HG02852 (cell line): ENCODE measurements around the gene LPCAT1.
"Not testable (repeated sequence)": the region's sequence is repeated elsewhere in the genome, so short reads cannot be mapped to it uniquely, and the experiment has no call there.

Experiments used
- ATAC-seq: cut with Tn5 transposase; IDR thresholded peaks from one replicate; pipeline ENCODE4 v1.9.1; 2021; ENCODE audit warnings: mild to moderate bottlenecking, moderate library complexity; ENCODE audit not compliant: unreplicated experiment

LPCAT1 gene

DNA sequence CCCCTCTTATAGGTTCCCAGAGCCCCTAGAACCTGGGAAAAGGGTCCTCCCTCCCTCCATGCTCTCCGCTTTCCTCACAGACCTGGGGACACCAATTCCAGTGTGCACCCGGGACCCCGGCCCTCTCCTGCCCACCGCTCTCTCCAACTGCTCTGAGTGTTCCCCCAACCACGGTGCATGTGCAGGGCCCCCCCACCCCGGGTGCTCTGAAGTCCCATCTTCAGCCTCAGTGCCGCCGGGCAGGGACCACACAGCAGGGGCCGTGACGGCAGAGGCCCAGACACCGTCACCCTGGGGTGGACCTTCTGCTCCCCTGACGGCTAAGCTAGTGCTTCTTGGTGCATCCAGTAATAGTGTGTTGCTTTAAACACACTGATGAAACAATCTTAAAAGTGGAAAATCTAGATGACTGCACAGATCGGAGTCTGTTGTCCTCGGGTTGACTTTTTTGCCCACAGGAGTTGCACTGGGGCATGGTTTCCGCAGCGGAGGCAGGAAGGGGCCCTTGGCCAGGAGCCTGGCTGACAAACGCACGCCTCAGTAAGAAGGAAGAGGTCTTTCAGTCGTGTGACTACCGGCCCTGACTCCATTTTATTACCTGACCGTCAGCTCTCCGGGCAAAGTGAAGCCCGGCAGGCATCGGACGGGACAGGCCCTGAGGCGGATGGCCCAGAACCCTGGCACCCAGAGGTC is 42.3 kb downstream of the LPCAT1 start:
- no peak for ATAC-seq

DNA sequence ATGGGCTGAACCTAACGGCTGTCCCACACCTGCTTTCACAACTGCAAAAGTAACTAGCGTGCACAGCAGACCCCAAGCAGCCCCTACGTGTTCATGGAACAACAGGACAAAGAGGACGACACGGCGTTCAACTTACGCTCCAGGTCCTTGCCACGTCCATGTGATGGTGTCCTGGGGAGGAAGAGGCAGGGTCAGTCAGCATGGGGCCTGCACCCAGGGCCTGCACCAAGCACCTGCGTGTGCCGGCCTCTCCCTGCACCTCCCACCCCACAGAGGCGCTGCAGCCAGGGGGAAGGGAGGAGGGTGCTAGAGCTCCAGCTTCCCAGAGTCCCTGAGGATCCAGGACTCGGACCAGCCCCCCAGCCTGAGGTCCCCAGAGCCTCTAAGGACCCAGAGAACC is 43.0 kb downstream of the LPCAT1 start:
- ATAC-seq, result no peak

DNA sequence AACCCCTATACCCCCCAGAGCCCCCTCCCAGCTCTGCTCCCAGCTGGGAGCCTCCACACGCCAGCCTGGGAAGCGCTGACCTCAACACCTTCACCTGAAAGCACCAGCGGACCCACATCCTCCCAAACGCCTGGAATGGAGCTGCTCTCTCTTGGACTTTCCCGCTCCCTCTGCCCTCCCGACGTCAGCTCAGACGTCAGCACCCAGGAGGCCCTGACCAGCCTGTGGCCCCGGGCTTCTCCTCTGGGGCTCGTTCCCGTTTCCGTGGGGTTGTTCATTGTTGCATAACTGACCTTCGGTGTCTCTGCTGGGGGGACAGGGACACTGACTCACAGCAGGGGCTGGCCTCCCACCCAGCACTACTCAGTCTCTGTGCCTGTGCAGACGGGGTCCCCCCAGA is 43.5 kb downstream of the LPCAT1 start:
- ATAC-seq, result no peak

DNA sequence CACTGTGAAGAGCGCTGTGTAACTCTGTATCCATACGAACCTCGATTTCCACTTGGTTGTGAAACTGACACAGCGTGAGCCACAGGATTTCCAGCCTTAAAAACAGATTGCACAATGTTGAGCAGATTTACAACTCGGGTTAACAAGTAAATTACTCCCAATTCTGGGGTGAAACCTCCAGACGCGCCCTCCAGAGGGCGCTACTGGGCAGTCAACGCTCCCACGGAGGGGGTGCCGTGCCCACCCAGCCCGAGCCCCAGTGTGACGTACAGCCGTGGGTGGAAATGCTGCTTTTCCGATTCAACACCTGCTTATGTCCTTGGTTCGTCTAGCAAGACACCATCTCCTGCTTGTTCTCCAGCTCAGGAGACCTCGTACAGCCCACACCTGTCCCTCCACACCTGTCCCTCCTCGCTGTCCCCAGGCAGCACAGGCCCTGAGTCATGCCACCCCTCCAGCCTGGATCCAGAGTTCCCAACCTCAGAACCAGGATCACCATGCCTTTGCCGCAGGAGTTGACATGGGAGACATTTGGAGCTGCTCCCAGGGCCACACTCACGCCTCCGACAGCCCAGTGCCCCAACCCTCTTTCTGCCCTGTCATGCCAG is 44.1 kb downstream of the LPCAT1 start:
- no peak for ATAC-seq

DNA sequence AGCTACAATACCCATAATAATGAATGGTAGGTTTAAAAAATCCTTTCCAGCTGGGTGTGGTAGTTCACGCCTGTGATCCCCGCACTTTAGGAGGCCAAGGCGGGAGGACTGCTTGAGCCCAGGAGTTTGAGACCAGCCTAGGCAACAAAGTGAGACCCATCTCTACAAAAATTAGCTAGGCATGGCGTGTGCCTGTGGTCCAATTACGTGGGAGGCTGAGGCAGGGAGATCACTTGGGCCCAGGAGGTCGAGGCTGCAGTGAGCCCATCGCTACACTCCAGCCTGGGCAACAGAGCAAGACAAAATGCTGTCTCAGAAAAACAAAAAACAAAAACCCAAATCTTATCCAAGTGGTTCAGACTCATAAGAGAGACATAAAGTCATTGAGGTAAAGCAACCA is 44.7 kb downstream of the LPCAT1 start:
- no peak for ATAC-seq

DNA sequence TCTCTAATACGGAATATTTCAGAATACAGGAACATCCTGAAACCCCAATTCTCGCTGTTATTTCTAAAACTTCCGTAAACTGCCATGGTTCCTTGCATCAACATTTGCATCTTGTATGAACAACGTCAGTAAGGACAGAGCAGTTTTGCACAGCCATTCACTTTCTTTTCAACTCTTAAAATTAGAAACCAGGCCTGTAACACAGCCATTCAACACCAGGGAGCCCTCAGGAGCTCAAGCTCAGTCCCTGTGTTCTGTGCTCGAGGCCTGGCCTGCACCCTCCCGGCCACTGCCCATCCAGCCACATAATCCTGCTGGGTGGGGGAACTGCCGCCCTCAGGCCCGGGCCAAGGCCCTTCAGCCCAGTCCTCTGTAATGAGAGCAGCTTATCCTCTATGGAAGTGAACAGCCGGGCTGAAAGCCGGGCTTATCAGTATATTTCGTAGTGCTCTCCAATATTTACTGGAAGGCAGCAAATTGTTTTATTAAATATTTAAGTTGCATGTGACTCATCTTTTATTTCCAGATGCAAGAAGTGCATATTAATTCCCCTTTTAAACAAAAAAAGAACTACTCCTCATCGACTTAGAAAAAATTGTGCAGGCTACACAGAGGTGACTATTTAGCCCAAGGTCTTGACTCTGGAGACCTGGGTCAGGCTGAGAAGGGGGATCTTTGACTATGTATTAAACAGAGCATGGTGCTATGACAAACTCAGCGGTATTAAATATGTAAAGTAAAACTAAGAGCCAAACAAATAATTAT is 45.3 kb downstream of the LPCAT1 start:
- ATAC-seq, result no peak

DNA sequence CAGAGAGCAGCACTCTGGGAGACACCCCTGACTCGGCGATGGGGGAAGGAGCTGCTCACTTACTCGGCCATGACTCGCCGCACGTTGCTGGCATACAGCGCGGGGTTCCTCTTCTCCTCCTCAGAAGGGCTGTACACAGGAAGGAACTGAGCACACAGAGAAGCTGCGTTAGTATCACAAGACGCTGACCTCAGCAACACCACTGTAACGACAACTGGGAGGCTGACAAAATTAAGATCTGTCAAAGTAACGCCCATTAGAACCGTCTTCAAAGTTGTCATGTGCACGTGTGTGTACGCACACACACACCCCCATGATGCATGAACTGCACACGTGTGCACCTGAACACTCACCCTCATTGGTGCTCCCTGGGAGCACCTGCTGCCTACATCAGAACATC is 46.4 kb downstream of the LPCAT1 start:
- no peak for ATAC-seq

DNA sequence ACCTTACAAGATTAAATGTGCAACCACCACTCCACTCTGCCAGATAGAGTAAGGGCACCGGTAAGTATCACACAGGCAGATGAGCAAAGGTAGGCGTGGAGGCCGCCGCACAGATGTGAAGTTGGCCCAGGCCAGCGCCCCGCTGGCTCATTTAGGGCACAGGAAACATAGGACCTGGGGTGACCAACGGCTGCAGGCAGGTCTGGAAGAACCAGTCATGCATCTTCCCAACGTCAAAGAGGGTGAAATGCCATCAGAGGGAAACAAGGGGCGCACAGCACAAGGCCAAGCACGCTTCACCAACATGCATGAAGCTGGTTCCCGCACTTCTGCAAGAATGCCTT is 46.8 kb downstream of the LPCAT1 start:
- no peak for ATAC-seq

DNA sequence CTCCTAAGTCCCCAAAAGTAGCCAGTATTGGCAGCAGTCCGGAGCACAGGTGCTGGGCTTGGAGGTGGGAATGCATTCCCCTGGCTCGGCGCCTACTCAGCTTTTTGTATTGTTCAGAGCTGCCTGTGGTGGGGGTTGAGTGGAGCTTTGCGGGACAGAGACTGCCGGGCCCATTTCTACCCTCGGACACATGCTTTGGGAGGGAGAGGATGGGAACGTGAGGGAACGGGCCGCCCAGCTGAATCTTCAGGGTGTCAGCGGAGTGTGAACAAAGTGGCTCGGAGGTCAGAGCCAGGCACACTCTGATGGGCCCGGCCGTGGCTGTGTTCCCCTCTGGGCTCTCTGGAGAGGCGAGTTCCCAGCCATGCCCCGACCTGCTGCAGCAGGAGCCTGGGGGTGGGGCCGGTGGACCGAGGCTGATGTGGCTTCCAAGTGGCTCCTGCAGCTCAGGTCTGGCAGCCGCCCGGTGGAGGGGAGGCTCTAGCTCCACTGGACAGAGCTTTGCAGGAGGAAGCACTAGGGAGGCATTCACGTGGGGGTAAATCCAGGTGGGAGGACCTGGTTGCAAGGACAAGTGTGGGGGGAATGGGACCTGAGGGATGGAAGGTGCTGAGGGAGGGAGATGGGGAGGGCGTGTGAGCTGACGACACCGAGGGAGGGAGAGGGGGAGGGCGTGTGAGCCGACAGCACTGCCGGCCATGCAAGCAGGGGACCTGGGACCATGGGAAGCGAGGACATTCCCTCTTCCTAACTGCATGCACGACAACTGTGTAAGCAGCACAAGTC is 47.4 kb downstream of the LPCAT1 start:
- ATAC-seq, result no peak

DNA sequence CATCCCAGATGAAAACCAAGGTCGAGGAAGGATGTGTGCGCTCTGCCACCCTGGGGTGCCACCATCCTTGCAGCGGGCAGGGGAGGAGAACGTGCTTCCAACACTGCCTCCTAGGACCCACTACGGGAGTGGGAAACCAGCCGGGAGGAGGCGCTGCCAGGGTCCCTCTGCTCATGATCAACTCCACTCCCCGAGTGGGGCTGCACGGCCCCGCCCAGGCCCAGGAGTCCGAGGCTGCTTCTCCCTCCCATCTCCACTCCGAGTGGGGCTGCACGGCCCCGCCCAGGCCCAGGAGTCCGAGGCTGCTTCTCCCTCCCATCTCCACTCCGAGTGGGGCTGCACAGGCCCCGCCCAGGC is 48.2 kb downstream of the LPCAT1 start:
- ATAC-seq, result not testable (repeated sequence)

DNA sequence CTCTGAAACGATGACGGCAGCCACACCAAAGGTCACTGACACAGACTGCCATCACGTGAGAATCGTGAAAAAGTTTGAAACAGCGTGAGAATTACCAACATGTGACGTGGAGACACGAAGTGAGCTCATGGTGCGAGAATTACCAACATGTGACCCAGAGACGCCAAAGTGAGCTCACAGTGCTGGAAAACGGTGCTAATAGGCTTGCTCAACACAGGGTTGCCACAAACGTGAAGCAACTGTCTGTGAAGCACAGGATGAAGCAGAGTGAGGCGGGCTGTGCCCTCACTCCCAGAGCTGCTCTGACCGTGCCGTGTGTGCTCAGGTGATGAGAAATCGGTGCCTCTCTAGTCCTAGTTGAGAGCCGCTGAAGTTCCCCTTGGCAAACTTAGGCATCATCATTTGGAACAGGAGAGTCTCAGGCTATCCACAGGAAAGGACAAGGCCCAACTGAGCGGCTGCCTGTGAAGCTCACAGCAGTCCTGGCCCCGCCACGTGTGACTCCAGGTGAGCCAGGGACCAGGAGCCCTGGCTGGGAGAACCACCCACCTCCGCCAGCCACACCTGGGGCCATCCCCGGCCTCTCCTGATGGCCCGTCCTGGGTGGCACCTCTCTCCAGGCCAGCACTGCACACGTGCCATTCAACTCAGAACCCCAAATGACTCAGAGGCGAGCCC is 48.8 kb downstream of the LPCAT1 start:
- ATAC-seq, result no peak

DNA sequence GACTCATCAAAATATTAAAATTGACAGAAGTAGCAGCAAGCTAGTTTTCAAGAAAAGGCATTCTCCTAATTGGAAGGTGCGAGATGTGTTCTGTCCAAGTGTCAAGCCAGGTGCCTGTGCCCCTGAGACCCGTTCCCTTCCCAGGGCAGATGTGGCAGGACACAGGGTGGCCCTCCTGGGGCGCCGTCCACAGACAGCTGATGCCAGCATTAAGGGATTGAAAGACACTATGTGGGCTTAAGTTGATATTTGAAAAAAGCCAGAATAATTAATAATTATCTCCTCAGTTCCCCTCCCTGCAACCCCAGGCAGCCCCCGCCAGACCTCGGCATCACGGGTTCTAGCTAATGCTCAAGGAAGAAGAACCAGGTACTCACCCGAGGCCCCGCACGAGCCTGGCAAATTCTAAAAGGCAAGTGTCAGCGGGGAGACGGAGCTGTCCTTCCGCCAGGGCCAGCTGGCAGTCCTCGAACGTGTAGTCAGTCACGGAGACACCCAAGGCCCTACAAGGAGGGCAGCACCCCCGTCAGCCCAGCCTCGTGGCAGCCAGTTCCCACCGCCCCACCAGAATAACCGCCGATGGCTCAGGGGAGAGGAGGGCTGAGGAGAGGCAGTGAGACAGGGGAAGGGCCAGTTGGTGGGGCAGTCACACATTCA is 49.4 kb downstream of the LPCAT1 start:
- ATAC-seq, result no peak

DNA sequence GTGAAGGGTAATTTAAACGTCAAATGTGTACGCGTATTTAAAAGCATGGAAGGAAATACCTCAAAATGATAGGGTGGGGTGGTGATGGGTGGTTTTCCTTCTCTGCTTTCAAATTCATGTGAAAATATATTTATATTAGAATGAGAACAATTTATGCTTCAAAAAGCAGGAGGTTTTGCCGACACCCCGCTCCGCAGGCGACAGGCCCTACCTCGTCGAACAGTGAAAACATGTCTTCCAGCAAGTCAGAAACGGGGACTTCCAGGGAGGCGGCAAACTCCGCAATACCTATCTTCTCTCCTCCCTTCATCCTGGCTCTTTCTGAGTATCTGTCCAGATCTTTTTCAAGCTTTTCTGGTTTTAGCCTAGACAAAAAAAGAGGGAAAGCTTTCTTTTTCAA is 50.0 kb downstream of the LPCAT1 start:
- ATAC-seq, result no peak

DNA sequence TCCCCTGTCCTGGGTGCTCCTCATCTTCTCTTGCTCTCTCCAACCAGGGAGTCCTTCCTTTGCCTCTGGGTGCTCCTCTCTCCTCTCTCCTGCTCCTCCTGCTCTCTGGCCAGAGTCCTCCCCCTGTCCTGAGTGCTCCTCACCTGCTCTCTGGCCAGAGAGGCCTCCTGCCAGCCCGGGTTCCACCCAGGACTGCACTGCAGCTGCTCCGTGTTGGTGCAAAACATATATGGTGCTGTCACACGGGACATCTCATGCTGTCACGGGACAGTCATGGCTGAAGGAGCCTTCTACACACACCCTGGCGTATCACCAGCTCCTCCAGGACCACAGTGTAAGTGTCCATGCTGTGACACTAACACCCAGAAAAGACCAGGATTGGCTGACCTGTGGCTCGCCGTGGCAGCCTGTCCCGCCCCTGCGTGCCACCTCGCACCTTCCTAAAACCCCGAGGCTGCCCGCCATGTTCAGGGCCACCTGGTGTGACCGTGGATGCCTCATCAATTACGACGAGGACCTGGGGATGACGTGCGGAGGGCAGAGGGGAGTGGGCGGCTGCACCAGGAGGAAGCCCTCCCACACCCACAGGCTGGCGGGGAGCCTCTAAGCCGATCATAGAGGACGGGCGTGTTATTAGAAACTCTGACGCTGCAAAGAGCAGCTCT is 50.7 kb downstream of the LPCAT1 start:
- ATAC-seq, result no peak

DNA sequence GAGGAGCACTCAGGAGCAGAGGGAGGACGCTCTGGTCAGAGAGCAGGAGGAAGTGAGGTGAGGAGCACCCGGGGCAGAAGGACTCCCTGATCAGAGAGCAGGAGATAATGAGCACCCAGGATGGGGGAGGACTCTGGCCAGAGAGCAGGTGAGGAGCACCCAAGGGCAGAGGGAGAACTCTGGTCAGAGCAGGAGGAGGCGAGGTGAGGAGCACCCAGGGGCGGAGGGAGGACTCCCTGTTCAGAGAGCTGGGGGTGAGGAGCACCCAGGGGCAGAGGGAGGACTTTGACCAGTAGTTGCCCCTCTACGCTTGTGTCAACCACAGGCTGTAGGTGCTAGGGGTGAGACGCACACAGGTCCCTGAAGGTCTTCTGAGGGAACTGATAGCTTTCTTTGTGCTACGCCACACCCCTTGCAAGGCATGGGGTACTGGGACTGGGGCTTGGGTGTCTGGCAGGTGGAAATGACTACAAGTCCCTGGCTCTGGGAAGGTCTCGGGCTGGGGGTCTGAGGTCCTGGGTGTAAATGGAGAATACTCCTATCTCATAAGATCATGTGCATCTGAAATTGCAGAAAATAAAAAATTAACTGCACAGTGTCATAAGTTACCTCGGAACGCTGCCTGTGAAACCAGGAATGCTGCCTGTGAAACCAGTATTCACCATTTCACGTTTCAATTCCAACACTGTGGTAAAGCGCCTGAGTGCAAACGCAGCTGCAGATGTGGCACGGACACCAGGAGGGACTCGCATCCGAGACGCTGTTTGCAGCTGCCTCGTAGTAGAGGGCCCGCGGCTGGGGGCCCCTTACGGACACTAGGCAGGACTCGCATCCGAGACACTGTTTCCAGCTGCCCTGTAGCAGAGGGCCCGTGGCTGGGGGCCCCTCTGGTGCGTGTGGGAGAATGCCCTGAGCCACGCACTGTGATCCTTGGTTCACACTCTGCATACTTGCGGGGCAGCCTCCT is 51.5 kb downstream of the LPCAT1 start:
- ATAC-seq, result no peak

DNA sequence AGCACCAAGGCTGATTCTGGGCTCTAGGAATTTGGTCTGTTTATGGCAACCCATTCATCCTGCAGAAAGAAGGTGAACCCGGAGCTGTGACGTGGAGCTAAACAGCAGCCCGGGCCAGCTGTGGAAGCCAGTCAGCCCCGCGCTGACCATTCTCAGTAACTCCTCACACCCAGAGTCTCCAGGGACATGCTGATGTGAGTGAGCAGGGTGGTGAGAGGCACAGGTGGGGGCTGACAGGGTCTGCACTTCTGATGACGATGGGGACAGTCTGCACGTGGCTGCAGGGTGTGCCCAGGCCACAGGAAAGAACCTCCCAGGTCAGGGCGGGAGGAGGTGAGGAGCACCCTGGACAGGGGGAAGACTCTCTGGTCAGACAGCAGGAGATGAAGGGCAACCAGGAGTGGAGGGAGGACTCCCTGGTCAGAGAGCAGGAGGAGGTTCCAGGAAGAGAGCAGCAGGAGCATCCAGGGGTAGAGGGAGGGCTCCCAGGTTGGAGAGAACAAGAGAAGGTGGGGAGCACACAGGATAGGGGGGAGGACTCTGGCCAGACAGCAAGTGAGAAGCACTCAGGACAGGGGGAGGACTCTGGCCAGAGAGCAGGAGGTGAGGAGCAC is 52.4 kb downstream of the LPCAT1 start:
- ATAC-seq, result no peak

DNA sequence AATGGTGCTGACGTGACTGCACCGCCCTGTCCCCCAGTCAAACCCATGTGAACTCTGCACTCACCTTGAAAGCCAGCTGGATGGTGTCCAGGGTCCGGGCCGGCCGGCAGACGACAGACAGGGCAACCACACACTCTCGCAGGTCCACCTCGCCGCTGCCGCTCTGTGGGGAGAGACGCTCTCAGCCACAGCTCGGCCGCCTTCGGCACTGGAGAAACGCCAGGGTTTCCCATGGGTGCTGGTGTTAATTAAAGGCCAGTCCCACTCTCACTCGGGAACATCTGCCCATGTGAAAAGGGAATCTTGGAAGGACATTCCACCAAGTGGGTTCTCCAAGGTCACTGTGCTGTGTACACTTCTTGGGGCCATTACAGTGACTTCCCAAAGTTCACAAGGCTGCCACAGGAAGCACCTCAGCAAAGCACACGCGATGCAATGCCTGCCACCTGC is 53.0 kb downstream of the LPCAT1 start:
- ATAC-seq, result no peak
